Endothelial cell of umbilical vein (primary cell): ENCODE results near the gene ME3. TPM values are rescaled to one million over a fixed set of nuclear protein-coding genes. Genes with fewer than 3 reads are reported as not detected.

Experiments used
- BruUV-seq: library from RNA; stranded (reverse); fragments of 400-500 nt; replicated peaks from 2 replicates; lab custom pipeline; 2021; lab: Mats Ljungman, UMichigan
- CTCF ChIA-PET: fragments of 300-600, 350-600 bp; sonication (Branson Sonifier 250); formaldehyde crosslinking; loops from one replicate; lab custom pipeline; 2021; ENCODE audit warnings: antibody characterized with exemption, inconsistent platforms; lab: Charles Lee
- POLR2A ChIA-PET: fragments of 300-600, 350-600 bp; sonication (Branson Sonifier 250); formaldehyde crosslinking; loops from one replicate; lab custom pipeline; 2021; ENCODE audit warnings: antibody characterized with exemption, inconsistent platforms; lab: Charles Lee
- DNase-seq: peaks from one replicate; pipeline ENCODE4 v3.0.0-alpha.2; 2011; ENCODE audit warnings: low read depth, low spot score
- FAIRE-seq: peaks from 2 replicates; lab custom pipeline; 2011; peaks lifted over from hg19 to GRCh38; lab: Jason Lieb, UNC
- H2AFZ ChIP-seq: 2 replicates; pipeline ENCODE4 v1.6.0; 2012; ENCODE audit warnings: low read depth, low read length, control low read depth, inconsistent platforms
- H3K27ac ChIP-seq: 2 replicates; pipeline ENCODE4 v1.5.1; 2011; ENCODE audit warnings: low read depth, mild to moderate bottlenecking, control low read depth, low read length, moderate library complexity; ENCODE audit not compliant: insufficient read depth
- H3K27me3 ChIP-seq, 2 experiments: 2 replicates each; pipeline versions ENCODE4 v1.6.0 to v1.6.1; 2011; ENCODE audit warnings: low read length in 2 of 2, mixed read lengths in 1 of 2; ENCODE audit not compliant: control insufficient read depth in 2 of 2, insufficient read depth in 2 of 2
- H3K36me3 ChIP-seq, 2 experiments: 2 replicates in 1 of 2; 3 replicates in 1 of 2; pipeline ENCODE4 v1.5.1; 2011; ENCODE audit warnings: low read length in 2 of 2, mild to moderate bottlenecking in 1 of 2, moderate library complexity in 1 of 2; ENCODE audit not compliant: control insufficient read depth in 2 of 2, insufficient read depth in 2 of 2; ENCODE audit errors: extremely low read depth in 1 of 2
- H3K4me1 ChIP-seq: 3 replicates; pipeline ENCODE4 v1.5.1; 2011; ENCODE audit warnings: mild to moderate bottlenecking, low read length; ENCODE audit not compliant: control insufficient read depth, insufficient read depth; ENCODE audit errors: extremely low read depth
- H3K4me2 ChIP-seq: 2 replicates; pipeline ENCODE4 v1.6.1; 2011; ENCODE audit warnings: low read length, control low read depth, mixed read lengths; ENCODE audit not compliant: insufficient read depth
- H3K4me3 ChIP-seq, 3 experiments: fragments of 200-600 bp in 1 of 3; sonication (generic), shearing (Covaris generic) in 1 of 3; replicated peaks in 1 of 3; 2 replicates each; pipeline ENCODE4 v1.5.1; 2011 to 2016; ENCODE audit warnings: control low read depth in 3 of 3, low read length in 3 of 3, mild to moderate bottlenecking in 2 of 3, inconsistent platforms in 1 of 3, low read depth in 1 of 3, moderate library complexity in 1 of 3; ENCODE audit not compliant: insufficient read depth in 1 of 3
- H3K79me2 ChIP-seq: 2 replicates; pipeline ENCODE4 v1.6.0; 2012; ENCODE audit warnings: low read length, inconsistent platforms; ENCODE audit not compliant: control insufficient read depth, insufficient read depth
- H3K9ac ChIP-seq: replicated peaks from 2 replicates; pipeline ENCODE3; 2011; ENCODE audit warnings: low read length, control low read depth; ENCODE audit not compliant: insufficient read depth; ENCODE audit errors: extremely low read depth
- H3K9me1 ChIP-seq: replicated peaks from 3 replicates; pipeline ENCODE4 v1.6.0; 2011; ENCODE audit warnings: mild to moderate bottlenecking, low read length; ENCODE audit not compliant: control insufficient read depth, insufficient read depth; ENCODE audit errors: extremely low read depth
- H3K9me3 ChIP-seq: replicated peaks from 2 replicates; pipeline ENCODE4 v1.5.1; 2012; ENCODE audit warnings: low read length, inconsistent platforms; ENCODE audit not compliant: control insufficient read depth, insufficient read depth
- H4K20me1 ChIP-seq: replicated peaks from 2 replicates; pipeline ENCODE3; 2011; ENCODE audit warnings: mild to moderate bottlenecking, low read length; ENCODE audit not compliant: control insufficient read depth, insufficient read depth; ENCODE audit errors: extremely low read depth
- EZH2 ChIP-seq: IDR thresholded peaks from 2 replicates; pipeline ENCODE4 v1.6.1; 2012; ENCODE audit warnings: borderline replicate concordance, low read depth, mild to moderate bottlenecking, moderate library complexity, low read length, inconsistent platforms; ENCODE audit not compliant: severe bottlenecking
- FOS ChIP-seq: IDR thresholded peaks from 2 replicates; pipeline ENCODE4 v1.6.1; 2011; ENCODE audit warnings: mild to moderate bottlenecking, low read length, moderate library complexity, borderline replicate concordance; ENCODE audit not compliant: insufficient read depth
- GATA2 ChIP-seq: IDR thresholded peaks from 2 replicates; pipeline ENCODE4 v1.7.0; 2011; ENCODE audit warnings: low read depth, mild to moderate bottlenecking, moderate library complexity, mixed read lengths, low read length; ENCODE audit not compliant: insufficient read length, insufficient read depth
- JUN ChIP-seq: IDR thresholded peaks from 2 replicates; pipeline ENCODE4 v1.6.1; 2011; ENCODE audit warnings: borderline replicate concordance, low read depth; ENCODE audit not compliant: insufficient read length, insufficient read depth
- MYC ChIP-seq: IDR thresholded peaks from one replicate; pipeline ENCODE4 v1.6.1; 2011; ENCODE audit warnings: mild to moderate bottlenecking, low read depth, low read length
- POLR2A ChIP-seq: IDR thresholded peaks from 2 replicates; pipeline ENCODE4 v1.6.1; 2012; ENCODE audit warnings: low read depth, mild to moderate bottlenecking, control low read depth, low read length
- POLR2AphosphoS5 ChIP-seq: IDR thresholded peaks from 2 replicates; pipeline ENCODE4 v1.6.1; 2012; ENCODE audit warnings: low read depth, mild to moderate bottlenecking, control low read depth, low read length, moderate library complexity; ENCODE audit not compliant: insufficient read depth
- dilution Hi-C: fragments of 300-500 bp; cut with MboI; formaldehyde crosslinking; loops from one replicate; pipeline ENCODE4 v1.15.0; 2019; ENCODE audit warnings: low sequenced_read_pairs; ENCODE audit not compliant: extremely low pct_ligation_motif_present
- intact Hi-C: fragments of 100-400 bp; cut with micrococcal nuclease; formaldehyde crosslinking; loops from one replicate; pipeline ENCODE4 v1.10.0; 2022
- polyA plus RNA-seq, 4 experiments: library from polyadenylated mRNA; depleted of rRNA in 3 of 4; stranded (reverse) in 3 of 4; unstranded in 1 of 4; fragments of >200 nt; gene quantifications; 2 replicates each; pipeline versions ENCODE4 v1.2.1 to v1.2.3, GENCODE V29; 2011 to 2012; ENCODE audit warnings: missing spikeins in 1 of 4
- total RNA-seq: library from RNA; stranded (reverse); gene quantifications from 2 replicates; pipeline ENCODE4 v1.2.3, GENCODE V29; 2021
- TF ChIP-seq, protein P1 (sequence below), 2 donors: IDR thresholded peaks; 1 replicate in 1 of 2; 2 replicates in 1 of 2; pipeline ENCODE4 v1.5.1; 2011; ENCODE audit warnings: low read length in 2 of 2, mild to moderate bottlenecking in 2 of 2, moderate library complexity in 2 of 2, control low read depth in 1 of 2, inconsistent platforms in 1 of 2, low read depth in 1 of 2; ENCODE audit not compliant: insufficient read depth in 1 of 2; ENCODE audit errors: extremely low read depth in 1 of 2
- TF ChIP-seq, protein P2 (sequence below): IDR thresholded peaks from 2 replicates; pipeline ENCODE4 v1.6.1; 2011; ENCODE audit not compliant: insufficient read depth, insufficient read length

Gene ME3
- total and polyA plus RNA-seq, 2 donors (not counting 3 experiments of a cell fraction or from before 2014, with no cell fraction given), result 26.9 to 30.4 TPM

GRCh38 chr11:86422371-86422770 is 250.0 kb downstream of the ME3 start:
- H3K36me3 ChIP-seq, result no peaks in the 10 kb centered on the region
- no peak overlapping the region for H2AFZ ChIP-seq
- FAIRE-seq, result no peak
- dilution Hi-C loops (no loop called here), intact Hi-C loops (no loop called here)
- no peak for DNase-seq
- no peak overlapping the region for H3K9ac ChIP-seq
- no peaks in the 10 kb centered on the region for H3K4me1 ChIP-seq
- no peaks in the 10 kb centered on the region for H3K9me3 ChIP-seq
- no peak overlapping the region for H3K27ac ChIP-seq
- H4K20me1 ChIP-seq, result no peaks in the 10 kb centered on the region
- CTCF ChIA-PET, result interaction anchor here (2.9 kb wide), 1 partner anchor 62 kb away, joined by 12 read pairs; no protein-coding TSS in a partner anchor
- no TSS peak for BruUV-seq
- no peak overlapping the region for H3K4me3 ChIP-seq
- no peak overlapping the region for H3K4me2 ChIP-seq
- POLR2A ChIA-PET, result no interaction called here
- TF ChIP-seq EZH2 (no peak), GATA2 (no peak), JUN (no peak), POLR2A (no peak), FOS (no peak), MYC (no peak), POLR2AphosphoS5 (no peak)
- TF ChIP-seq, protein P1, sequence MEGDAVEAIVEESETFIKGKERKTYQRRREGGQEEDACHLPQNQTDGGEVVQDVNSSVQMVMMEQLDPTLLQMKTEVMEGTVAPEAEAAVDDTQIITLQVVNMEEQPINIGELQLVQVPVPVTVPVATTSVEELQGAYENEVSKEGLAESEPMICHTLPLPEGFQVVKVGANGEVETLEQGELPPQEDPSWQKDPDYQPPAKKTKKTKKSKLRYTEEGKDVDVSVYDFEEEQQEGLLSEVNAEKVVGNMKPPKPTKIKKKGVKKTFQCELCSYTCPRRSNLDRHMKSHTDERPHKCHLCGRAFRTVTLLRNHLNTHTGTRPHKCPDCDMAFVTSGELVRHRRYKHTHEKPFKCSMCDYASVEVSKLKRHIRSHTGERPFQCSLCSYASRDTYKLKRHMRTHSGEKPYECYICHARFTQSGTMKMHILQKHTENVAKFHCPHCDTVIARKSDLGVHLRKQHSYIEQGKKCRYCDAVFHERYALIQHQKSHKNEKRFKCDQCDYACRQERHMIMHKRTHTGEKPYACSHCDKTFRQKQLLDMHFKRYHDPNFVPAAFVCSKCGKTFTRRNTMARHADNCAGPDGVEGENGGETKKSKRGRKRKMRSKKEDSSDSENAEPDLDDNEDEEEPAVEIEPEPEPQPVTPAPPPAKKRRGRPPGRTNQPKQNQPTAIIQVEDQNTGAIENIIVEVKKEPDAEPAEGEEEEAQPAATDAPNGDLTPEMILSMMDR (IDR thresholded peaks at IDR 0.05; ENCODE audit: extremely low read depth in 1 of 2, insufficient read depth in 1 of 2, low read depth in 1 of 2, low read length in 2 of 2), result no peak
- TF ChIP-seq, protein P2, sequence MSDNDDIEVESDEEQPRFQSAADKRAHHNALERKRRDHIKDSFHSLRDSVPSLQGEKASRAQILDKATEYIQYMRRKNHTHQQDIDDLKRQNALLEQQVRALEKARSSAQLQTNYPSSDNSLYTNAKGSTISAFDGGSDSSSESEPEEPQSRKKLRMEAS, result no peak
- H3K9me1 ChIP-seq, result no peaks in the 10 kb centered on the region
- no peaks in the 10 kb centered on the region for H3K27me3 ChIP-seq
- H3K79me2 ChIP-seq, result no peaks in the 10 kb centered on the region
